GM12878 (cell line): ENCODE data around the gene CASP8AP2.

Experiments
- CTCF ChIP-seq, 3 experiments: IDR thresholded peaks in 2 of 3; conservative IDR thresholded peaks in 1 of 3; 2 replicates each; pipeline ENCODE4 v1.5.1; 2011; ENCODE audit warnings: low read depth in 3 of 3, low read length in 3 of 3, mild to moderate bottlenecking in 3 of 3, control low read depth in 2 of 3, moderate library complexity in 2 of 3, inconsistent platforms in 1 of 3, mixed read lengths in 1 of 3; ENCODE audit not compliant: control insufficient read depth in 2 of 3, insufficient read depth in 1 of 3; ENCODE audit errors: extremely low read depth in 1 of 3
- JUND ChIP-seq: IDR thresholded peaks from 2 replicates; pipeline ENCODE4 v1.6.1; 2012; ENCODE audit warnings: low read depth, mild to moderate bottlenecking, low read length, improper control_type of control experiment, moderate library complexity
- LARP7 ChIP-seq: fragments of 450-650 bp; IDR thresholded peaks from 2 replicates; pipeline ENCODE4 v1.6.1; 2017; ENCODE audit warnings: mild to moderate bottlenecking
- MAX ChIP-seq: IDR thresholded peaks from 2 replicates; pipeline ENCODE4 v1.6.1; 2012; ENCODE audit warnings: low read depth, low read length, improper control_type of control experiment
- NRF1 ChIP-seq: conservative IDR thresholded peaks from 2 replicates; pipeline ENCODE4 v1.6.1; 2011; ENCODE audit warnings: mild to moderate bottlenecking, low read depth, low read length, improper control_type of control experiment
- PML ChIP-seq: IDR thresholded peaks from 2 replicates; pipeline ENCODE4 v1.6.1; 2012; ENCODE audit warnings: low read length, inconsistent platforms
- REST ChIP-seq: IDR thresholded peaks from 2 replicates; pipeline ENCODE4 v1.6.1; 2012; ENCODE audit warnings: mild to moderate bottlenecking, low read depth, low read length
- SMARCA5 ChIP-seq: fragments of 450-650 bp; IDR thresholded peaks from 2 replicates; pipeline ENCODE4 v1.6.1; 2017; ENCODE audit warnings: mild to moderate bottlenecking
- SMC3 ChIP-seq: IDR thresholded peaks from 2 replicates; pipeline ENCODE4 v1.6.1; 2011; ENCODE audit warnings: low read length, improper control_type of control experiment, borderline replicate concordance
- SP1 ChIP-seq: IDR thresholded peaks from one replicate; pipeline ENCODE4 v1.6.1; 2011; ENCODE audit warnings: low read depth, low read length
- YY1 ChIP-seq: IDR thresholded peaks from 2 replicates; pipeline ENCODE4 v1.6.1; 2011; ENCODE audit warnings: low read depth, mild to moderate bottlenecking, low read length
- TF ChIP-seq, protein P1 (sequence below): fragments of 450-650 bp; formaldehyde crosslinking; IDR thresholded peaks from 2 replicates; pipeline ENCODE4 v1.5.0; 2022; ENCODE audit warnings: mild to moderate bottlenecking, missing genetic modification characterization
- TF ChIP-seq, protein P2 (sequence below): fragments of 450-650 bp; conservative IDR thresholded peaks from 2 replicates; pipeline ENCODE4 v1.6.1; 2017; ENCODE audit warnings: mild to moderate bottlenecking, moderate library complexity

- no peak for TF ChIP-seq SP1
- no peak for TF ChIP-seq CTCF (IDR thresholded peaks at IDR 0.05 in 2 of 3, conservative IDR thresholded peaks at IDR 0.05 in 1 of 3; ENCODE audit: control insufficient read depth in 2 of 3, extremely low read depth in 1 of 3, insufficient read depth in 1 of 3, low read depth in 3 of 3, low read length in 3 of 3)
- TF ChIP-seq REST = no peak
- TF ChIP-seq, protein P1, sequence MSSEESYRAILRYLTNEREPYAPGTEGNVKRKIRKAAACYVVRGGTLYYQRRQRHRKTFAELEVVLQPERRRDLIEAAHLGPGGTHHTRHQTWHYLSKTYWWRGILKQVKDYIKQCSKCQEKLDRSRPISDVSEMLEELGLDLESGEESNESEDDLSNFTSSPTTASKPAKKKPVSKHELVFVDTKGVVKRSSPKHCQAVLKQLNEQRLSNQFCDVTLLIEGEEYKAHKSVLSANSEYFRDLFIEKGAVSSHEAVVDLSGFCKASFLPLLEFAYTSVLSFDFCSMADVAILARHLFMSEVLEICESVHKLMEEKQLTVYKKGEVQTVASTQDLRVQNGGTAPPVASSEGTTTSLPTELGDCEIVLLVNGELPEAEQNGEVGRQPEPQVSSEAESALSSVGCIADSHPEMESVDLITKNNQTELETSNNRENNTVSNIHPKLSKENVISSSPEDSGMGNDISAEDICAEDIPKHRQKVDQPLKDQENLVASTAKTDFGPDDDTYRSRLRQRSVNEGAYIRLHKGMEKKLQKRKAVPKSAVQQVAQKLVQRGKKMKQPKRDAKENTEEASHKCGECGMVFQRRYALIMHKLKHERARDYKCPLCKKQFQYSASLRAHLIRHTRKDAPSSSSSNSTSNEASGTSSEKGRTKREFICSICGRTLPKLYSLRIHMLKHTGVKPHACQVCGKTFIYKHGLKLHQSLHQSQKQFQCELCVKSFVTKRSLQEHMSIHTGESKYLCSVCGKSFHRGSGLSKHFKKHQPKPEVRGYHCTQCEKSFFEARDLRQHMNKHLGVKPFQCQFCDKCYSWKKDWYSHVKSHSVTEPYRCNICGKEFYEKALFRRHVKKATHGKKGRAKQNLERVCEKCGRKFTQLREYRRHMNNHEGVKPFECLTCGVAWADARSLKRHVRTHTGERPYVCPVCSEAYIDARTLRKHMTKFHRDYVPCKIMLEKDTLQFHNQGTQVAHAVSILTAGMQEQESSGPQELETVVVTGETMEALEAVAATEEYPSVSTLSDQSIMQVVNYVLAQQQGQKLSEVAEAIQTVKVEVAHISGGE (CRISPR knock-in tag) = no peak
- no peak for TF ChIP-seq SMC3
- no peak for TF ChIP-seq PML
- TF ChIP-seq NRF1 = no peak
- no peak for TF ChIP-seq SMARCA5
- no peak for TF ChIP-seq YY1
- no peak for TF ChIP-seq MAX
- no peak for TF ChIP-seq JUND
- TF ChIP-seq, protein P2, sequence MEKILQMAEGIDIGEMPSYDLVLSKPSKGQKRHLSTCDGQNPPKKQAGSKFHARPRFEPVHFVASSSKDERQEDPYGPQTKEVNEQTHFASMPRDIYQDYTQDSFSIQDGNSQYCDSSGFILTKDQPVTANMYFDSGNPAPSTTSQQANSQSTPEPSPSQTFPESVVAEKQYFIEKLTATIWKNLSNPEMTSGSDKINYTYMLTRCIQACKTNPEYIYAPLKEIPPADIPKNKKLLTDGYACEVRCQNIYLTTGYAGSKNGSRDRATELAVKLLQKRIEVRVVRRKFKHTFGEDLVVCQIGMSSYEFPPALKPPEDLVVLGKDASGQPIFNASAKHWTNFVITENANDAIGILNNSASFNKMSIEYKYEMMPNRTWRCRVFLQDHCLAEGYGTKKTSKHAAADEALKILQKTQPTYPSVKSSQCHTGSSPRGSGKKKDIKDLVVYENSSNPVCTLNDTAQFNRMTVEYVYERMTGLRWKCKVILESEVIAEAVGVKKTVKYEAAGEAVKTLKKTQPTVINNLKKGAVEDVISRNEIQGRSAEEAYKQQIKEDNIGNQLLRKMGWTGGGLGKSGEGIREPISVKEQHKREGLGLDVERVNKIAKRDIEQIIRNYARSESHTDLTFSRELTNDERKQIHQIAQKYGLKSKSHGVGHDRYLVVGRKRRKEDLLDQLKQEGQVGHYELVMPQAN = no peak
- no peak for TF ChIP-seq LARP7
Measured at GRCh38 chr6:89784838-89785237, 44.8 kb upstream of the CASP8AP2 start.
